ENCODE results near the gene PHLDB3. TPM values are rescaled to one million over a fixed set of nuclear protein-coding genes. Genes with fewer than 3 reads are reported as not detected.

The PHLDB3 gene
- polyA plus RNA-seq, 1 experiment = 4.2 TPM

DNA sequence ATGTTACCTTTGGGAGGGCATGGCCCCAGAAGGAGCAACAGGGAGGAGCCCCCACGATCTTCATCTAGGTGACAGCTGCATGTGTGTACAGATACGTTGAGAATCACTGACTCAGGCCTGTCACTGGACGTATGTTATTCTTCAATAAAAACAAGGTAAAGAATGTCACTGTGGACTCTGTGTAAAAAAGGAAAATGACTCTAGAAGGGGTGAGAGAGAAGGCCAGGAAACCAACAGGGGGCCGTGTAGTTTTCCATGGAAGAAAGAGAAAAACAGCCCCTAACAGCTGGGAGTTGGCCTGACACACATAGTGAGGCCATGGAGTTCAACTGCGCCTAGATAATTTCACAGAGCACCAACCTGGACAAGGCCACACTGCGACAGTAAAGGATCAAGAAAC lies 37.3 kb downstream of the PHLDB3 start:
- no peak overlapping the region for H3K27ac ChIP-seq (ENCODE audit: low read depth, low read length)
- H3K9me3 ChIP-seq (ENCODE audit: control insufficient read depth, insufficient read depth, low read length) = peaks cover 14% of the 10 kb centered on the region
- CTCF ChIA-PET = no interaction called here
- POLR2A ChIA-PET = no interaction called here
- peaks cover 4% of the 10 kb centered on the region for H3K27me3 ChIP-seq (ENCODE audit: control insufficient read depth, insufficient read depth, low read length)
- DNase-seq (ENCODE audit: low read depth, low spot score) = no peak
- TF ChIP-seq, protein P1, sequence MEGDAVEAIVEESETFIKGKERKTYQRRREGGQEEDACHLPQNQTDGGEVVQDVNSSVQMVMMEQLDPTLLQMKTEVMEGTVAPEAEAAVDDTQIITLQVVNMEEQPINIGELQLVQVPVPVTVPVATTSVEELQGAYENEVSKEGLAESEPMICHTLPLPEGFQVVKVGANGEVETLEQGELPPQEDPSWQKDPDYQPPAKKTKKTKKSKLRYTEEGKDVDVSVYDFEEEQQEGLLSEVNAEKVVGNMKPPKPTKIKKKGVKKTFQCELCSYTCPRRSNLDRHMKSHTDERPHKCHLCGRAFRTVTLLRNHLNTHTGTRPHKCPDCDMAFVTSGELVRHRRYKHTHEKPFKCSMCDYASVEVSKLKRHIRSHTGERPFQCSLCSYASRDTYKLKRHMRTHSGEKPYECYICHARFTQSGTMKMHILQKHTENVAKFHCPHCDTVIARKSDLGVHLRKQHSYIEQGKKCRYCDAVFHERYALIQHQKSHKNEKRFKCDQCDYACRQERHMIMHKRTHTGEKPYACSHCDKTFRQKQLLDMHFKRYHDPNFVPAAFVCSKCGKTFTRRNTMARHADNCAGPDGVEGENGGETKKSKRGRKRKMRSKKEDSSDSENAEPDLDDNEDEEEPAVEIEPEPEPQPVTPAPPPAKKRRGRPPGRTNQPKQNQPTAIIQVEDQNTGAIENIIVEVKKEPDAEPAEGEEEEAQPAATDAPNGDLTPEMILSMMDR (IDR thresholded peaks at IDR 0.05; ENCODE audit: low read depth, low read length) = no peak
- H3K4me3 ChIP-seq (ENCODE audit: low read depth, low read length) = no peak overlapping the region

DNA sequence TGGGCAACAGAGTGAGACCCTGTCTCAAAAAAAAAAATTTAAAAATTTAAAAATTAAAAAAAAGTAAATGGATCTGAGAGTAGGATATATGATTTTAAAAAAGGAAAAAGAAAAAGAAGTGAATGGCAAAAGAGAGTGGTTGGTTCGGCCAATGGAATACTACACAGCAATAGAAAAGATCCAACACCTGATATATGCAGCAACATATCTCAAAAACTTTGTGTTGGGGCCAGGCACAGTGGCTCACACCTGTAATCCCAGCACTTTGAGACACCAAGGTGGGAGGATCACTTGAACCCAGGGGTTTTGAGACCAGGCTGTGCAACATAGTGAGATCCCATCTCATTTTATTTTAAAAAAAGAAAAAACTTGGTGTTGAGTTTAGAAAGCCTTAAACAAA lies 37.8 kb downstream of the PHLDB3 start:
- H3K27ac ChIP-seq (ENCODE audit: low read depth, low read length) = no peak overlapping the region
- CTCF ChIA-PET = interaction anchor here (0.9 to 1.1 kb wide), 2 partner anchors 20 to 88 kb away, joined by 3 to 4 read pairs; no protein-coding TSS in a partner anchor

DNA sequence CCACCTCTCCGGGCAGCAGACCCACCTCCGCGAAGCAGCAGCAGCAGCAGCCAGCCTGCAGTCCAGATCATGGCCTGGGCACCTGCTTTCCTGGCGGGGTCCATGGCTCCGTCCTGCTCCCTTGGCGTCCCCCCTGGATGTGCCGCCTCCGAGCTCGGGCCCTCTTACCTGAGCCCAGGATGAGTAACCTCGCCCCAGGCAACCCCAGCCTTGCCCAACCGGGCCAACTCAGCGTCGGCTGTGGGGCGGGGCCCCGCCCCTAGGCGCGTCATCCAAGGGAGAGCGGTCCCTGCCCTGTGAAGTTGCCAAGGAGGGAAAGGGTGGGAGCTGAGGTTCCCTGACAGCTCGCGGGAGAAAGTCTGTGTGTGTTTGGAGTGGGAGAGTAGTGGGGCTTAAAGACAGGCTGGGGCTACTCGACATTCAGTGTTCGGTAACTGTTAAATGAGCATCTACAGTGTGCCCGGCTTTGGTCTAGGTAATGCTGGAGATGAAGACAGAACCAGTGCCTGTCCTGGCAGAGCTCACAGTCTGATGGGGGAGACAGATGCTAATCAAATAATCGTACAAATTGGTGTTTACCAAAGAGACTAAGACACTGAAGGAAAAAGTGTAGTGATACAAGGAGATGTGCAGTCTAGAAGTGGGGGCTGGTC lies 39.0 kb downstream of the PHLDB3 start, which contains the start of gene LYPD3:
Gene LYPD3, minus strand, starts transcription at position 141 of the 653 bp plus-strand sequence. Its CDS starts 37 bp downstream, at position 104.
- H3K27ac ChIP-seq (ENCODE audit: low read depth, low read length) = no peak within 1 kb of the TSS
- ChIA-PET POLR2A (no interaction called here), CTCF (interaction anchor here (0.9 to 2.3 kb wide), 3 partner anchors 19 to 90 kb away, joined by 3 to 9 read pairs (median 4); no protein-coding TSS in a partner anchor)
- H3K9me3 ChIP-seq (ENCODE audit: control insufficient read depth, insufficient read depth, low read length) = peaks cover 14% of the 10 kb centered on the region
- TF ChIP-seq, protein P1 (IDR thresholded peaks at IDR 0.05; ENCODE audit: low read depth, low read length) = no peak
- H3K27me3 ChIP-seq (ENCODE audit: control insufficient read depth, insufficient read depth, low read length) = peaks cover 4% of the 10 kb centered on the region
- DNase-seq (ENCODE audit: low read depth, low spot score) = no peak
- peak within 1 kb of the TSS; percentile 79 for H3K4me3 ChIP-seq (ENCODE audit: low read depth, low read length)

More for the DNA sequence above, 37.8 kb downstream of the PHLDB3 start:
- Histone ChIP-seq H3K4me3 (ENCODE audit: low read depth, low read length) (no peak overlapping the region), H3K9me3 (ENCODE audit: control insufficient read depth, insufficient read depth, low read length) (peaks cover 14% of the 10 kb centered on the region), H3K27me3 (ENCODE audit: control insufficient read depth, insufficient read depth, low read length) (peaks cover 4% of the 10 kb centered on the region)
- DNase-seq (ENCODE audit: low read depth, low spot score) = no peak
- TF ChIP-seq, protein P1 (IDR thresholded peaks at IDR 0.05; ENCODE audit: low read depth, low read length) = no peak
- POLR2A ChIA-PET = no interaction called here

DNA sequence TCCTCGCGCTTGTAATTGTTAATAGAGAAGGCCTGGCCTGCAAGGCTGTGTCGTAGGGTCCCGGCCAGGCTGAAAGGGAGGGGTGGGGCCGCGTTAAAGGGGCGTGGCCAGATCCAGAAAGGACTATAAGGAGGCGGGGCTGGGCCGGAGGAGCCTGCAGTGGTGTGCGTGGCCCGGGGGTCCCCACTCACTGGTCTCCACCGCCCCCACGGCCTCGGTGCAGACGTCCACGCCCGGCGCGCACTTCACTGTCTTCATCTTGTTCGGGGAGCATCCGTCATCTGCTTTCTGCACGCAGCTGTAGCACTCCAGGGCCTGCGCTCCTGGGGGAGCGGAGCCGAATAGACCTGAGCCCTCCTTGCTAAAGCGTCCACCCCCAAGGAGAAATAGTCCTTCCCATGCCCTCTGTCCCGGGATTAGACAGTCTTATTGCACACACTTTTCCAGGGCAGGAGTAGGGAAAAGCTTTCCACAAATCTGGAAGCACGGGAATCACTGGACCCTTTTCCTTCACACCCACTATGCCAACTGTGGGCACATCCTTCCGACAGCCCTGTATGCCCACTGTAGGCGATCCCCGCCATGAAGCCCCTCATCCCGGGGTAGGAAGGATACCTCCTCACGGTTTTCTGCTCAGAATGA lies 40.3 kb downstream of the PHLDB3 start:
- ChIA-PET POLR2A (interaction anchor here (0.6 to 2.1 kb wide), 7 partner anchors 9 to 205 kb away, joined by 3 to 12 read pairs (median 3); partner anchors contain the start of gene PHLDB3), CTCF (interaction anchor here (0.7 to 2.3 kb wide), 5 partner anchors 17 to 905 kb away, joined by 3 to 15 read pairs (median 8); partner anchors contain the start of gene PHLDB3)
- no peak for DNase-seq (ENCODE audit: low read depth, low spot score)

More for the DNA sequence above, 40.3 kb downstream of the PHLDB3 start:
- peak overlapping the region; percentile 47 for H3K27ac ChIP-seq (ENCODE audit: low read depth, low read length)
- H3K27me3 ChIP-seq (ENCODE audit: control insufficient read depth, insufficient read depth, low read length) = peaks cover 7% of the 10 kb centered on the region
- peak overlapping the region; percentile 79 for H3K4me3 ChIP-seq (ENCODE audit: low read depth, low read length)
- TF ChIP-seq, protein P1 (IDR thresholded peaks at IDR 0.05; ENCODE audit: low read depth, low read length) = no peak
- peaks cover 14% of the 10 kb centered on the region for H3K9me3 ChIP-seq (ENCODE audit: control insufficient read depth, insufficient read depth, low read length)
